Measurements from ENCODE around the gene QRFP.

Gene QRFP

GRCh38 chr9:130878295-130878694 is 18.3 kb downstream of the QRFP start:
- in situ Hi-C loops (cut with MboI; ENCODE audit: low sequenced_read_pairs) = loop anchor here (10.0 kb wide), 1 partner anchor 173 kb away; no protein-coding TSS in a partner anchor

- in situ Hi-C loops (cut with MboI; ENCODE audit: low sequenced_read_pairs) = loop anchor here (10.0 kb wide), 1 partner anchor 172 kb away; no protein-coding TSS in a partner anchor
Measured at GRCh38 chr9:130877300-130877699, 19.3 kb downstream of the QRFP start.

GRCh38 chr9:130874783-130875182 is 21.8 kb downstream of the QRFP start:
- in situ Hi-C loops (cut with MboI; ENCODE audit: low sequenced_read_pairs) = loop anchor here (10.0 kb wide), 1 partner anchor 170 kb away; no protein-coding TSS in a partner anchor

GRCh38 chr9:130873966-130874365 is 22.6 kb downstream of the QRFP start:
- in situ Hi-C loops (cut with MboI; ENCODE audit: low sequenced_read_pairs) = loop anchor here (10.0 kb wide), 1 partner anchor 169 kb away; no protein-coding TSS in a partner anchor

GRCh38 chr9:130872912-130873503 is 23.6 kb downstream of the QRFP start:
- in situ Hi-C loops (cut with MboI; ENCODE audit: low sequenced_read_pairs) = loop anchor here (10.0 kb wide), 1 partner anchor 168 kb away; no protein-coding TSS in a partner anchor

- in situ Hi-C loops (cut with MboI; ENCODE audit: low sequenced_read_pairs) = loop anchor here (10.0 kb wide), 1 partner anchor 168 kb away; no protein-coding TSS in a partner anchor
Measured at GRCh38 chr9:130872508-130872907, 24.1 kb downstream of the QRFP start.

- in situ Hi-C loops (cut with MboI; ENCODE audit: low sequenced_read_pairs) = loop anchor here (10.0 kb wide), 1 partner anchor 167 kb away; no protein-coding TSS in a partner anchor
Measured at GRCh38 chr9:130872093-130872492, 24.5 kb downstream of the QRFP start.

GRCh38 chr9:130871395-130872062 is 25.1 kb downstream of the QRFP start:
- in situ Hi-C loops (cut with MboI; ENCODE audit: low sequenced_read_pairs) = loop anchor here (10.0 kb wide), 1 partner anchor 167 kb away; no protein-coding TSS in a partner anchor

GRCh38 chr9:130870491-130871381 is 25.9 kb downstream of the QRFP start:
- in situ Hi-C loops (cut with MboI; ENCODE audit: low sequenced_read_pairs) = loop anchor here (10.0 kb wide), 1 partner anchor 166 kb away; no protein-coding TSS in a partner anchor

- in situ Hi-C loops (cut with MboI; ENCODE audit: low sequenced_read_pairs) = no loop called here
Measured at GRCh38 chr9:130869250-130869649, 27.4 kb downstream of the QRFP start.

- in situ Hi-C loops (cut with MboI; ENCODE audit: low sequenced_read_pairs) = no loop called here
Measured at GRCh38 chr9:130868230-130868629, 28.4 kb downstream of the QRFP start.

GRCh38 chr9:130867556-130867955 is 29.1 kb downstream of the QRFP start:
- in situ Hi-C loops (cut with MboI; ENCODE audit: low sequenced_read_pairs) = no loop called here

GRCh38 chr9:130866474-130866965 is 30.1 kb downstream of the QRFP start:
- in situ Hi-C loops (cut with MboI; ENCODE audit: low sequenced_read_pairs) = no loop called here

GRCh38 chr9:130865921-130866320 is 30.7 kb downstream of the QRFP start:
- in situ Hi-C loops (cut with MboI; ENCODE audit: low sequenced_read_pairs) = no loop called here

GRCh38 chr9:130864541-130864940 is 32.1 kb downstream of the QRFP start:
- in situ Hi-C loops (cut with MboI; ENCODE audit: low sequenced_read_pairs) = no loop called here

- in situ Hi-C loops (cut with MboI; ENCODE audit: low sequenced_read_pairs) = no loop called here
Measured at GRCh38 chr9:130862747-130863146, 33.9 kb downstream of the QRFP start.

- in situ Hi-C loops (cut with MboI; ENCODE audit: low sequenced_read_pairs) = no loop called here
Measured at GRCh38 chr9:130862217-130862616, 34.4 kb downstream of the QRFP start.

GRCh38 chr9:130861372-130862180 is 35.0 kb downstream of the QRFP start:
- in situ Hi-C loops (cut with MboI; ENCODE audit: low sequenced_read_pairs) = no loop called here

- in situ Hi-C loops (cut with MboI; ENCODE audit: low sequenced_read_pairs) = no loop called here
Measured at GRCh38 chr9:130860458-130861316, 35.9 kb downstream of the QRFP start.
